SIG-M5 treated with dmso at 0.1 percent for 504 hours (cell line): ENCODE results near the gene BLNK.
A peak's percentile ranks its signal among the peaks of the same experiment; 100 is the strongest.

Source experiments
- DNase-seq: peaks from one replicate; lab custom pipeline; 2025; ENCODE audit not compliant: unreplicated experiment; lab: John Stamatoyannopoulos, UW

The BLNK gene

DNA sequence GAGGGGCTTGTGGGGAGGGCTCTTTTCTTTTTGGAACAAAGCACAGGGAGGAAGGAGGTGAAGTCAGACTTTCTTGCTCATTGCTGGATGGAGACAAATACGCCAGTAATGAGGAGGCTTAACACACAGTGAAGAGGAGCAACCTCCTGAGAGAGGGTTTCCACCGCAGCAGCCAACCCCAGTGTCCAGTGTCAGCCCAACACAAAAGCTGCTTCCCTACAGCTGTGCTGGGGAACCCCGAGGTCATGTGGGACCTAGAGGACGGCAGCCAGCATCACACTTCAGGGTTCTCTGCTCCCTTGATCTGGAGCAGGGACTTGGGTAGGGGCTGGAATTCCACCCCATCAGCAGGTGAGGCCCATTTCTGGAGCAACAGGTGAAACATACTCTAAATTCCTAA, 7.7 kb downstream of the BLNK start:
- DNase-seq, result no peak

DNA sequence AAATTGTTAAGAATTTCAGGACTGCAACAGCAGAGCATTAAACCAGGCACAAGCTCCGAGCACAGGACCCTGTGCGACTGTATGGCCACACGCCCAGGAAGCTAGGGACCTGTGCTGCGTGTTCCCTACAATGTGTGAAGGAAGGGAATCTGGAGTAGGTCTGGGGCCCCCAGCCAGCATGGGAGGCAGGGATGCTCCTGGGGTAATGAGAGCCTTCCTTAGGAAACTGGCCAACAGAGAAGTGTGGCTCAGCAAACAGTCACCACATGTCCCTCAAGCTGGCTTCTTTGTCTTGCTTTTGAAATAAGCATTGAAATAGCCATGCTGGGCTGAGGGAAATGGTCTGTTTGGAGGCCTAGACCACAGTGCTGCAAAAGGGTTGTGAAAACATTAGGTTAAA, 8.2 kb downstream of the BLNK start:
- DNase-seq, result no peak

DNA sequence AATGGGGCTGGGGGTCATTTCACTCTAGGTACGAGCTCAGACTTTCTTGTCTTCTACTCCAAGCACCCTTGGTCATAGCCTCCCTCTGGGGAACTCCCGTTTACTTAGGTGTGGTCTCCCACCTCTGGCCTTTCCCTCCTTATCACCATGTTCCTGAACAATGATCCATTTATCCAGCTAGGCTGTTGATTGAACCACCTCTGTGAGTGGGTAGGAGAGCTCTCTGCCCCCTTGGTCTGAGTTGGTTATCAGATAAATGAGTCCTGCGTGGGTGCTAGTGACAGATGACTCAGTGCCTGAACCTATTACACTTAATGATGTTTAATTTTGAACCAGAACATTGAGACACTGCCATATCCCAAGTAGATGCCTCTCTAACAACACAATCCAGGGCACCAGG, 9.4 kb downstream of the BLNK start:
- no peak for DNase-seq

DNA sequence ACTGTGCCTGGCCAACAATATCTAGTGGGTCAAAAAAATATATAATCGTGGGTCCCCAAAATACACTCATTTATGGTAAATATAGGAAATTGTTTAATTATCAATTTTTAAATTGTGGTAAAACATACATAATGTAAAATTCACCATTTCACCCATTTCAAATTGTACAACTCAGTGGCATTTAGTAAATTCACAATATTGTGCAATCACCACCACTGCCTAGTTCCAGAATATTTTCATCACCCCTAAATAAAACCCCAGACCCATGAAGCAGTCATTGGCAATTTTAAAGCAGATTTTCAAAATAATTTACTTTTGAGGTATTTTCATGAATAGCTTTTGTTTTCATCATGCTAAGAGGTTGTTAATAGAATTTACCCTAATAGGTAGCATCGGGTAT, 10.2 kb downstream of the BLNK start:
- DNase-seq, result no peak

DNA sequence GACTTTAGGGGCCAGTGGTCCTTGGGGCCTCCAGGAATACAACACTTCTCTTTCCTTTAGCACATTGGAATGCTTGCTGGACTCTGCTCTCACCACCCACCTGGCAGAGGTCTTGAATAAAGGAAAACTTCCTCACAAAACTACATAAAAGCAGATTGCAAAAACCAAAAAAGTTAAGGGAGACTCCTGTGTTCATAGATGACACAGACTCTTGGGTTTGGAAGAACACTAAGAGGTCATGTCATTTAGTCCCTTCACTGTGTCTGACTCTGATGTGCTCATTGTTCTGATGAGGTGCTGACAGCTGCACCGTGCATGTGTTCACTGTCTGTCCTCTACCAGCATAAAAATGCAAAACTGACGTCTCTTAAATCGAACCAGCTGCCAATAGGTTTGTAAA, 11.4 kb downstream of the BLNK start:
- DNase-seq, result no peak

DNA sequence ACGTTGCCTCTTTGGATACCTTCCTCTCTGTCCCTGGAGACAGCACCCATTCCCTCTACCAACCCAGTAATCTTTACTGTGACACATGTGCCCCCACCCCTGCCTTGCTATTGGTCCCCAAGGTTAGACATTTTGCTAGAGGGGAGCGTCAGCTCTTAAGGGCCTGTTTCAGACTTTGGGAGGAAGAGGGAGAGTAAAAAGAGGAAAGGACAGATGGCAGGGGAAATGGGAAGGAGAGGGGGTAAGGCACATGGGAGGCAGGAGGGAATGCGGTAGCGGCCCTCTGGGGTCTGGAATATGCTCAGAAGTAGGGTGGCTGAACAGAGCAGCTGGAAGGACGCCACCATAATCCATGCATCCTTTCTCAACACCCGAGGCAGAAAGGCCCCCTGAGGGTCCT, 12.2 kb downstream of the BLNK start:
- DNase-seq, result no peak

DNA sequence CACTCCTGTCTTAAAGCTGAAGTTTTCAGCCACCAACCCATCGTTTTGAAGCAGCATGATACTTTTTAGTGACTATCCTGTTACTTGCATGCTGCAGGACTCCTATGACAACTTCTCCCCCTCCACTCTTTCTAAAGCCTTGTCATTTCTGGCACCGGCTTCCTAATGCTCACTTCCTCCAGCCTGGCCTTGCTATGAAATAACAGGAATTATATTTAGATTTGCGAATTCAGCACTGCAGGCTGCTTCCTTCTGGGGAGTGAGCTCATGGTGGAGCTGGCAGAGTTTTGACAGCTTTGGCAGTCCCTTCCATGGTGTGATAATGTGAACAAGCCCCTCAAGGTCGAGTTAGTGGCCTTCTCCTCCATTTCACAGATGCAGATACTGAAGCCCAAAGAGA, 13.4 kb downstream of the BLNK start:
- peak; percentile 37 for DNase-seq

DNA sequence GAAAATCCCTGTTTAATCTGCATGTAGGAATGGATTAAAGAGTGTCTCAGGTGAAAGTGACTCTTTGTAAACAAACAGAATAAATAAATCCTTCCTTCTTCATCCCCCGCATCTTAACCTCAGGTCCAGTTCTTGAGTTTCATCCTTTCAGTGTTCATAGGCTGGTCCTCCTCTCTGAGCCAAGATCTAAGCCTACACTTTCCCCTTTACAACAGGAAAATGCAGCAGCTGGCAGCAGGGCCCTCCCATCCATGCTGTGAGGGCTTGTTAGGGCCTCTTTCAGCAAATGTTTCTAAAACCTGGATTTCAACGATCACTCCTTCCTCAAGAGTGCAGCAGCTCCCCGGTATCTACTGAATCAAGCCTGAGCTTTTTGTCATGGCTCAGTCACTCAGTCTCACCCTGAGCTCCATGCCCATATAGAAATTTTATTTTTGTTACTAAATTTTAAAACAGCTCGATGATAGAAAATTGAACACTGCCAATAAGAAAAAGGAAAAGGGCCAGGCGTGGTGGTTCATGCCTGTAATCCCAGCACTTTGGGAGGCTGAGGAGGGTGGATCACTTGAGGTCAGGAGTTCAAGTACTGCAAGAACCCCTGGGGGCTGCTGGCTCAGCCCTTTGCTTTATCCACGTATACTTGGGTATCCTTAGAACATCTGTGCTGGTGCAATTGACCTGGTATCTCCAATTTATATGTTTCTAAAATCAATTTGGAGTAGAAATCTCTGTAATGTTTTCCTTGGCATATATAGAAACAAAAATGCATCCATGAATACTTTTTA, 15.6 kb downstream of the BLNK start:
- DNase-seq, result no peak

DNA sequence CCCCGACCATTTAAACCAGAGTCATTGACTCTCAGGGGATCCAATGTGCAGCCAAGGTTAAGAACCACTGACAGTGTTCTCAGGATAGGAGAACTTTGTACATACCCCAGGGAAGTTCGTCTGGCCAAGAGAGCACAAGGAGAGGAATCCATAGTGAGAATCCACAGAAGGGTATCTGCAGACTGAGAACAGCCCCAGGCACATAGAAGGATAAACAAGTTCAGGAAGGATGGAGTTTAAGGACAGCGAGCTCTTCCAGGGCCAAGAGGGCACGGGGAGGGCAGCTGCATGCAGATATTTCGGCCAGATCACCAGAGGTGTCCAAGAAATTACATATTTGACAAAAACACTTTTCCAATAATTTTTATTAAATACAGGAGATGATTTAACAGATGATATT, 16.4 kb downstream of the BLNK start:
- no peak for DNase-seq

DNA sequence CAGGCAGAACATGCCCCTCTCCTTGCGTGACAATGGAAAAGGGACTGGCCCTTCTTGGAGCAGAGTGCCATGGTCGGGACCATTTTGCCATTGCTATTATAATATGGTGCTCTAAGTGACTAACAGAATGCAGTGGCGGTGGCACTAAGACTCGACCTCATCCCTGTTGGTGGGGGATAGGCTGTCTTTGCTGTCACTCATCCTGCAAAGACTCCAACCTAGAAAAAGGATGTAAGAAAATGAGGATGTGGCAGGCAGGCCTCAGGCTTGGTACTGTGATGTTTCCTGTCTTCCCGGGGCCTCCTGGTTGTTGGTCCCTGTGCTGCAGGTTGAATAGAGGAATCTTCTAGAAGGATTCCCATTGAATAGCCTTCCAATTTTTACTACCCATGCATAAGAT, 18.6 kb downstream of the BLNK start:
- no peak for DNase-seq

DNA sequence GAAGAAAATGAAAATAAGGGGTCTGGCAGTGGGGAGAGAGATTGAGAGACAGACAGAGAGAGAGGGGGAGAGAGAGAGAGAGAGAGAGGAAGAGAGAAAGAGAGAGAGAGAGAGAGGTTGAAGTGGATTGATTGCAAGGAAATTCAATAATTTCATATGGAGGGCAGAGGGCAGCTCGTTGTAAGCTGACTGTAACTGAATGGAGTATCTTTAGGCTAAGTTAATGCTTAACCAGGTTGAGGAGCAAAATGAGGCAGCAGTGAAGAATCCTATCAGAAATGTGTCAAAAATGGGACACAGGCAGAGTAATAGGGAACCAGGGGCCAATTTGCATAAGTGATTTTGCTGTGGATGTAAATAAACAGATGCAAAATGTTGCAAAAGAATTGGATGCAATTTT, 21.0 kb downstream of the BLNK start:
- DNase-seq, result no peak

DNA sequence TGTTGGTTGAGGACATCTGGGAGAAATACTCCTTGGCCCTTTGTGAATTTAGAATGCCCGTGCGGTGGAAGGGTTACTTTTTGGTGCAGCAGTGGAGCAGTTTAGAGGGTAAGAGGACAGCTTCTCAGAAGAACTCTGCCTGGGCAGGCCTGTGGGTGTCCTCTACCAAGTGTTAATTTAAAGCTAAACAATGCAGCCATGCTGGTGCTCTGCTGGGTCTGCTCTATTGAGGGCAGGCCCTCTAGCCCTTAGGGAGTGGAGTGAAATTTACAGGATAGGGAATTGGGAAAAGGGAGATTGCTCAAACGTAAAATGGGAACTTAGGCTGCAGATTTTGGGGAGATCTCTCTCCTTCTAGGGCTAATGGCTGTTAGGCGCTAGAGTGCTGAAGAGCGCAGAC, 22.1 kb downstream of the BLNK start:
- no peak for DNase-seq

DNA sequence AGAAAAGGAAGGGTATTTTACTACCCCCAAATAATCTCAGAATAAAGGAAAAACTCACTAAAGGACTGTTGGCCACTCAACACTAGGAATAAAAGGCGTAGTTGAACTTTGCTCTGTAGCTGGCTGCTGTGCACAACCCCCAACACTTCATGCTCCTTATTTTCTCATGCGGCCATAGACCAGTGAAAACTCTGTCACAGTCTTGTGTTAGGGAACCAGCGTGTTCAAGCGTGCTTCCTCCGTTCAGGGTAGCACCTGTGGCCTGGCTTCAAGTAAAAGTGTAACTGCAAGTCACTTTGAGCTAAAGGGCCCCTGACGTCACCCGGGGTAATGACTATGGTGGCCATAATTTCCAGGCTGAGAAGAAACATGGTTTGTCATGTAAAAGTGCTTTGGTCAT, 27.0 kb downstream of the BLNK start:
- no peak for DNase-seq

DNA sequence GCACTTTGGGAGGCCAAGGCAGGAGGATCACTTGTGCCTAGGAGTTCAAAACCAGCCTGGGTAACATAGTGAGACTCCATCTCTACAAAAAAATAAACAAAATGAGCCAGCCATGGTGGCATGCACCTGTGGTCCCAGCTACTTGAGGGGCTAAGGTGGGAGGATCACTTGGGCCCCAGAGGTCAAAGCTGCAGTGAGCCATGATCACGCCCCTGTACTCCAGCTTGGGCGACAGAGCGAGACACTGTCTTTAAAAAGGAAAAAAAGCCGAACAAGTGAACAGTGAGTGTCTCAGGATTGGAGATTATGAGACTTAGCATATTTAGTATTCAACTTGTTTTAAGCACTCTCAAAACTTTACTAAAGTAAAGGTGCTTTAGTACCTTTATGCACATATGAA, 28.1 kb downstream of the BLNK start:
- DNase-seq, result no peak

DNA sequence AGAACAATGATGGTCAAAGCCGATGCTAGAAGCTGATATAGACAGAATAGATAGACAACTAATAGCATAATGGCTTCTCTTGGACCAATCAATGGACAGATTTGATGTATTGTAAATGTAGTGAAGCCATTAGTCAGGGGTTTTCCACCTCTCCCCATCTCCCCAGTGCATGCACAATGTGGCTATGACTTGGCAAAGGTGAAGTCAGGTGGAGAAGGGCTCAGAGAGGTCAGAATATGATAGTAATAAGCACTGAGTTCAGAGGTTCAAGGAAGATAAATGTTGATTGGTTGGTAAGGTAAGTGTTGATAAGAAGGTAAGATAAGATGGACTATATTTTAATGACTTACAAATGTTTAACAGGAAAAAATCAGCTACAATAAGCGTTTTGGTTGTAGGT, 28.5 kb downstream of the BLNK start:
- DNase-seq, result no peak

DNA sequence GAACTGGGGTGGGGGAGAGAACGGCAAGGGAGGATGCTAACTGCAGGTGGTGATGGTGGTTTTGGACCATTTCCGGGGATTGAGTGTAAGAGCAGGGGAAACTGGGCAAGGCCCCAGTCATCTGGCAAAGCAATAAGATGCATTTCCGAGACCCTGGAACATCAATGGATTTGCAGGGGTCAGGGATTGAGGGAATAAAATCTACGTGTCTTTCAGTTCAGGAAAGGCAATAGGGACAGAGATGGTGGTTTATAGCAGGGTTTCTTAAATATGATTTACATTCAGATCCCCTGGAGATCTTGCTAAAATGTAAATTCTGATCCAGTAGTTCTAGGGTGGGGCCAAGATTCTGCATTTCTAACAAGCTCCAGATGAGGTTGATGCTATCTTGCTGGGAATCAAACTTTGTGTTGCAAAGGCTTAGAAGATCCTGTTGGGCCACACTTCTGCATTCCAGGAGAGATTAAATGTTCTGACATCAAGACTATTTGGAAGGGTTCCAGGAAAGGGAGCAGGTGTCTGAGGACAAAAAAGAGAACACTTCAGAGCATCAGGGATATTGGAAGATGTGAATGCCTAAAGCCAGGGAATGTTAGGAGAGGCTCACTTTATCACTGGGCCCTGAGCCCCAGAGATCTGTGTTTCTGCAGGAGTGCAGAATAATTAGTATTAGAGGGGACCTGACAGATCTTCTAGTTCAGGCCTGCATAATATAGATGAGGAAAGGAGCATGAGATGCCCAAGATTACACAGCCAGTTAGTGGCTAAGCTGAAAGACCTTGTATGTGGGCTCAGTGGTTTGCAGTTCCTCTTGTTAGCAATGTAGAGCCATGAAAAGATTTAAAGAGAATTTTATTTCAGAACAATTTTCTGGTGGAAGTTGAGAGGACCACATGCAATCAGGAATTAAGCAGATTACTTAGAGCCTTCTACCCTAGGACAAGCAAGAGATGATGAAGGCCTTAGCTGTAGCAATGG, 32.4 kb downstream of the BLNK start:
- peak; percentile 0 for DNase-seq

DNA sequence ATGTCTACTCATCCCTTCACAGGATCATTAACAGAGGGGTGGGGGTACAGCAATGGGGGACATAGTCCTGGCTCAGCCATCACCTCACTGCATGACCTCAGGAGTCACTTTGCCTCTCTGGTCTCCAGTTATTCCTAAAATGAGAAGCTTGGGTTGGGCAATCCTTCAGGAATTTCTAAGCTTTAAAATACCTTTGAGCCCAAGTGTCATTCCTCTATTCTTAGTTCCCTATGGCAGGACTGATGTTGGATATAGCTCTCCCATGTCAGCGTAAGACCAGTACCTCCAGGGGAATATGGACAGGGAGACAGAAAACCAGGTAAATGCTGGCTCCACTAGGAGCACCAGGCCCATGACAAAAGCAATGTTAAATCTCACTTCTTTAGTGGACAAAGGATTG, 34.5 kb downstream of the BLNK start:
- no peak for DNase-seq

DNA sequence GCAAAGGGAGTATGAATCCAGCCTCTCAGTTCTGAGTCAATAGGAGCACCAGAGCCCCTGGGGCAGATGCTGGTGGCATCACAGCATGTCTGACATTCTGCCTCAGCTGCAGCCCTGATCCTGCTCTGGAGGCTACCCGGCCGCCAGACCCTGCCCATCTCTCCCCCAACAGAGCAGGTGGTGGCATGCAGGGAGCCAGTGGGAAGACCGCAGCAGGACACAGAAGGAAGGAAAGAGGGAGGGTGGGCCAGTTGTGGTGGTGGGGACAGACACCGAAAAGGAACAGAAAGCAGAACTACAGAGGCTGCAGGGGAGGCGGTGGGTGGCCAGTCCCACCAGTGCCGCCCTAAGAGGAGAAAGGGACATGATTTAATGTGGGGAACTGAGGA, 35.3 kb downstream of the BLNK start:
- DNase-seq, result no peak

DNA sequence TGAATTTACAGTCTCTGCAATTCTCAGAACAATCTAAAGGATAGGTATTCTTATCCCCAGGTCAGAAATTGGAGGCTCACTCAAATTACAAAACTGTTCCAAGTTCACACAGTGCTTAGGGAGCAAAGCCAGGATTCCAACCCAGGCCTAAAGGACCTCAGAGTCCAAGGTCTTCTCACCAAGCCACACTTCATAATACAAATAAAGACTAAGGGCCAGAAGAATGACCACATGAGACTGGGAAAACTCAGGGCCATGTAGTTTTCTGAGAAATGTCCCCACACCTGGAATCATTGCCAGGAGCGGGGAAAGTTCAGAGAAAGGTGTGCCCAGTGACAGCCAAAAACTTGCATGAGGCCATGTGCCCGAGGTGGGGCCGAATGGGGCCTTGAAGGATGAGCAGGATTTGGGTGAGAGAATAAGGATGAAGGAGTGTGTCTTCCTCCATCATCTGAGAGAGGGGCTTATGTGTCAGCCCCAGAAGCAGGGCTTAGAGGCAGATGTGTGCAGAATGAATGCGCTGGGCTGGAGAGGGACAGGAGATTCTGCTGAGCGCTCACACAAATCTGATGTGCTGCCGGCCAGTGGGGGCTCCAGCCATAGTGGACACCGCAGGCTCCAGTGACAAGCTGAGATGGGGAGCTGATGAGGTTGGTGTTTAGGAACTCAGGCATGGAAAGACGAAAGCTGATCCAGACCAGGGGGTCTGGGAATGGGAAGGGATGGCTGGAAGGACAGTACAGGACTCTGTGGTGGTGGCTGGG, 35.9 kb downstream of the BLNK start:
- no peak for DNase-seq

DNA sequence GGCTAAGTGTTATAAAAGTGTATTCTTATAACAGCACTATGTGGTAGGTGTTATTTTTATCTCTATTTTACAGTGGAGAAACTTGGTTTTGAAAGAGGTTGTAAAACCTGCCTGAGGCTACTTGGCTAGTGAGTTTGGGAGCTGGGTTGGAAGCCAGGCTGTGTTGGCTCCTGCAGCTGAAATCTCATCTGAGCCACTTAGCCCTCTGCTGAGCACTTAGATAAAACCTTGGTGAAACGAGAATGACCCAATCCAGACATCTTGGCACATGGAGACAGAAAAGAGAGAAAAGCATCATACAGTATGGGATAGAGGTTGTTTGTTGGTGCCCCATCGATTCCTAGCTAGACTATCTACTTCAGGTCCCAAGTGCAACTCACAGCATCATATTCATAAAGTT, 37.4 kb downstream of the BLNK start:
- no peak for DNase-seq

DNA sequence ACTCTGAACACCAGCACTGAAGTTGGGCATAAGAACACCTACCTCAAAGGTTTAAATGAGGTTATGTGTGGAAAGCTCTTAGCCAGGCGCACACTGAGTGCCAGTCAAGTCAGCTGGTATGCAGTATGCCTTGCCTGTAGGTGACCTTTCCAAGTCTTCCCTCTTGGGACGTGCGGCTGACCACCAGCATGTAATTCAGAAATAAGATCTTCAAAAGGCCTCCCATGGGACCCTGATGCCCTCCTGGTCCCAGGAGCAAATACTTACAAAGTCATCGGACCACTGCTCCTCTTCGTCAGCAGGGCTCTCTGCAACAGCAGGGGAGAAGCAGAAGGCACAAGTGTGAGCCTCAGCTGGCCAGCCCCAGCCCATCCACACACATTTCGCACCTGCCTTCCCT, 40.8 kb downstream of the BLNK start:
- no peak for DNase-seq
